ENCODE results near the gene SNX6. TPM values are rescaled to one million over a fixed set of nuclear protein-coding genes. Genes with fewer than 3 reads are reported as not detected.
"Not testable (repeated sequence)": the region's sequence is repeated elsewhere in the genome, so short reads cannot be mapped to it uniquely, and the experiment has no call there.

SNX6 gene
- total RNA-seq (ENCODE audit: insufficient read depth, low replicate concordance) = 129 TPM

DNA sequence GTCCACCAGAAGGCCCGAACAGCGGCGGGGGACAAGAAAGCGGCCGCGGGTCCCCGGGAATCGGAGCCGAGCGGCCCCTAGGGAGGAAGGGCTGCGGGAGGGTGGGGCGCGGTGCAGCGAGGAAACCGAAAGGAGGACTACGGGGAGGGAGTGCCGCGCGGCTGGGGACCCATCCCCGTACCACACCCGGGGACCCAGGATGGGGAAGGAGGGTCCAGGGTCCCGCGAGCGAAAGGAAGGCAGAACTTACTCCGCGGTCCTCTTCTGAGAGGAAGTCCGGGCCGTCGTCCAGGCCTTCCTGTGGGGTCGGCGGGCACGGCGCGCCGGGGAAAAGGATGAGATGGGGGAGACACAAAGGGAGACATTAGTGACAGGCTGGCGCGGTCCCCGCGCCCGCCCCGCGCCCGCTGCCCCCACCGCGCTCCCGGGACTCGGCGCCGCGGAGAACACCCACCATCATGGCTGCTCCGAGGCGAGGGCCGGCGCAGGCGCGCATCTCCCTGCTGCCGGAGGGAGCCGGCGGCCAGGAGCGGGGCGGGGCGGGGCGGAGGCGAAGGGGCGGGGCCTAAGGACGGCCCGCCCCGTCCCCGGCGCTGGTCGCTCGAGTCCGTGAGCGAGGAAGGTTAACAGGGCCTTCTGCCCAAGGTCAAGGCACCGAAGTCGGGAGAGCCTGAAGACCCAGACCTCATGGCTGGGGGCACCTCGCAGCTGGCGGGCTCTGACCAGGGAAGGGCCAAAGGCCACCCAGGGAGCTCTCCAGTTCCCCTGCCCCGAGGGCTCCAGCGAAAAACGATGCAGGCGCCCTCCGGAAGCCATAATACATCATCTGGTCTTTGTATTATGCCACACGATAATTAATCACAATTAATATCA is at the start of gene SNX6:
Gene SNX6, minus strand, starts transcription at position 492 of the 873 bp plus-strand sequence. Its CDS starts 32 bp downstream, at position 460.
- DNase-seq (ENCODE audit: low spot score) = peak; percentile 85

DNA sequence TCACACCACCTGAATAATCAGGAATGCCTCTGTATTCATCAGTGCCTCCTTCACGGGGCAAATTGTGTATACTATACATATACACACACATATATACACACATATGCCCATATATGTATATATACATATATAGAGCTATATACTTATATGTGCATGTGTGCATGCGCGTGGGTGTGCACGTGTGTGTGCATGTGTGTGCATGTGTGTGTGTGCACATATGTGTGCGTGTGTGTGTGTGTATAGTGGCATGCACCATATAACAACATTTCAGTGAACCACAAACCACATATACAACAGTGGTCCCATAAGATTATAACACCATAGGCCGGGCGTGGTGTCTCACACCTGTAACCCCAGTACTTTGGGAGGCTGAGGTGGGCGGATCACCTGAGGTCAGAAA is 48.8 kb upstream of the SNX6 start:
- no peak for DNase-seq (ENCODE audit: low spot score)

DNA sequence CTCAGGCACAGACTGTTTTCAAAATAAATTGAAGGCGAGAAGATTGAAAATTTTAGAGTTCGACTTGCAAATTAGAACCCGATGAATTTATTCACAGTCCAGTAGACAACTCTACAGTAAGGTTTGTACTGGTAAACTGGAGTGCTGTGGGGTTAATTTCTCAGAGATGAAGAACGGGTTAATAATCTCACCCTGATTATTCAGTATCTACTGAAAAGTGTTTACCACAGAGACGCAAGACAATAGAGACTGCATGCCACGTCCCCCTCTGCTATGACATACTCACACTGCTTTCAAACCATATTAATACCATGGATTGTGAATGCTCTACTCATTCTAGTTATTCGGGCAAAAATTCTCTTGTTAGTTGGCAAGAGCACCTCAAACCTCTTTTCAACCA is 48.4 kb upstream of the SNX6 start:
- no peak for DNase-seq (ENCODE audit: low spot score)

DNA sequence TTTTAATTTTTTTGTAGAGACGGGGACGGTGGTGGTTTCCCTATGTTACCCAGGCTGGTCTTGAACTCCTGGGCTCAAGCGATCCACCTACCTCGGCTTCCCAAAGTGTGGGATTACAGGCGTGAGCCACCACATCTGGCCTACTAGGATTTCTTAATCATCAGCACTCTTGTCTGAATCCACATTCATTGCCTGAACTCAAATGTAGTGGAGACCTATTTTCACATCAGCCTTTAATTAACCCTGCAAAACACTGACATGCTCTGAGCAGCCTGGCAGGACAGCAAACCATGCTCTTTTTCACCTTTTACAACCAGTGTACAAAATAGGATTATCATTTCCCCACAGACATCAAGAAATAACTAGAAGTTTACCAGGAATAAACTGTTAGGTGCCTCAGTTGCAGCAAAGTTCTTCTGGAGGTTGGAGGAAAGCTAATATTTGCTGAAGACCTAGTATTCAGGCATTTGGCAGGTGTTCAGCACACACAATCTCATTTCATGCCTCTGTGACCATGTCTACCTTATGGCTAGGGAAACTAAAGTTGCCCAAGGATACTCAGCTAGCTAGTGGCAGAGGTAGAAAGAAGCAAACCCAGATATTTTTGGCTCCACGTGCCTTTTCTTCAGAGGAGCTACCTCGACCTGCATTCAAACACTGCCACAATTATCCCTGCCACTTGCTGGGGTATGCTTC is 46.7 kb upstream of the SNX6 start:
- DNase-seq (ENCODE audit: low spot score) = no peak

DNA sequence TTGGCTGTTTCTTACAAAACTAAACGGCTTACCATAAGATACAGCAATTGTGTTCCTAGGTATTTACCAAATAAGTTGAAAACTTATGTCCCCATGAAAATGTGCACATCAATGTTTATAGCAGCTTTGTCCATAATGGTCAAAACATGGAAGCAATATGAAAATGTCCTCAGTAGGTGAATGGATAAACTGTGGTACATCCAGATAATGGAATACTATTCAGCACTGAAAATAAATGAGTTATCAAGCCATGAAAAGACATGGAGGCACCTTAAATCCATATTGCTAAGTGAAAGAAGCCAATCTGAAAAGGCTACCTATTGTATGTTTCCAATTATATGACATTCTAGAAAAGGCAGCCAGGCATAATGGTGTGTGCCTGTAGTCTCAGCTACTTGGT is 43.8 kb upstream of the SNX6 start:
- no peak for DNase-seq (ENCODE audit: low spot score)

DNA sequence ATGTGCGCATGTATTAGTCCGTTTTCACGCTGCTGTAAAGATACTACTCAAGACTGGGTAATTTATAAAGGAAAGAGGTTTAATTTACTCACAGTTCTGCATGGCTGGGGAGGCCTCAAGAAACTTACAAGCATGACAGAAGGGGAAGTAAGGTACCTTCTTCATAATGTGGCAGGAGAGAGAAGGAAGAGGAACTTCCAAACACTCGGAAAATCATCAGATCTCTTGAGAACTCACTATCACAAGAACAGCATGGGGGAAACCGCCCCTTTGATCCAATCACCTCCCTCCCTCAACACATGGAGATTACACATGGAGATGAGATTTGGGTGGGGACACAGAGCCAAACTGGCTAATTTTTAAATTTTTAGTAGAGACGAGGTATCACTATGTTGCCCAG is 41.8 kb upstream of the SNX6 start:
- DNase-seq (ENCODE audit: low spot score) = no peak

DNA sequence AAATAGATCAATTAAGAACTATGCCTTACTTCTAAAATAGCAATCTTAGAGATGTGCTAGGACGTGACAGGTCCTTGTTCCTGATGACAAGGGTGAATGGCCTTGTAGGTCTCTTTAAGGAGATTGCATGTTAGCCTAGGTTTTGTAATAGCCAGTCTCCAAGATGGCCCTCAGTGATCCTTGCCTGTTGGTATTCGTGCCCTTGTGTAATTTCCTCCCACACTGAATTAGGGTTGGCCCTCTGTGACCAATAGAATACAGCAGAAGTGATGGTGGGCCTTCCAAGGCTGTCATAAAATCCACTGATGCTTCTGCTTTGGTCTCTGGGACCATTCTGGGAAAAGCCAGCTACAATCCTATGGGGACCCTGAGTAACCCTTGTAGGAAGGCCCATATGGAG is 38.2 kb upstream of the SNX6 start:
- no peak for DNase-seq (ENCODE audit: low spot score)

DNA sequence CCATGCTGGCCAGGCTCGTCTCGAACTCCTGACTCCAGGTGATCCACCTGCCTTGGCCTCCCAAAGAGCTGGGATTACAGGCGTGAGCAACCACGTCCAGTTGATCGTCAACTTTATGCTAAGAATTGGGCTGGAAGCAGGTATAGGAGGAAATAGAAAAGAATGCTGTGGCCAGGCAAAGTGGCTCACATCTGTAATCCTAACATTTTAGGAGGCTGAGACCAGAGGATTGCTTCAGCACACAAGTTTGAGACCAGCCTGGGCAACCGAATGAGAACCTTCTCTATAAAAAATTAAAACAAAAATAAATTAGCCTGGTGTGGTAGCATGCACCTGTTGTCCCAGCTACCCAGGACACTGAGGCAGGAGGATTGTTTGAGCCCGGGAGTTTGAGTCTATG is 37.1 kb upstream of the SNX6 start:
- no peak for DNase-seq (ENCODE audit: low spot score)

DNA sequence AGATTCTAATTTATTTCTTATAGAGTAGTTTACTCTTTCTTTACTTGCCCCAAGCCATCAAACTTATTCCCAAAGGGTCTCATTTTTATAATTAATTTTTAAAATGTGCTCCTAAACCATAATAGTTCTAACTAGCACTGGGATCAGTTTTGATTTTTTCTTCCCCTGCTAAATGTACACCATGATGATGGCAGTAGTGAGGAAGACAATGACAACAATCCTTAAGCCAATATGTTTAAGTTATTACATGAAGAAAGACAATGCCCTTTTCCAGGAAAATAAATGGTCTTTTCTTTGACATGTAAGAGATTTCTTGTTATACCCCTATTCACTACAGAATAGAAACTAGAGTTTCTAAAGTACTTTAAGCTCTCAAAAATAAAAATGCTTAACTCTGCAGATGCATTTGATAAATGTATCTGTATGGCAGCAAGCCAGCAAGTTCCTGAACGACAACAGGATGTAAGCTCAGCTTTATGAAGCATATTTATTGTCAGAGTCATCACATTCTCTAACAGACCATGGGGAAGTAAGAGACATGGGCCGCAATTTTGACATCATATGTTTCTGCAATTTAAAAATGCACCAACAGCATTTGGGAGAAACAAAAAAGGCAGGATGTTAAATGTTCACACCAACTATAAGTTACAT is 36.0 kb upstream of the SNX6 start:
- DNase-seq (ENCODE audit: low spot score) = peak; percentile 88

DNA sequence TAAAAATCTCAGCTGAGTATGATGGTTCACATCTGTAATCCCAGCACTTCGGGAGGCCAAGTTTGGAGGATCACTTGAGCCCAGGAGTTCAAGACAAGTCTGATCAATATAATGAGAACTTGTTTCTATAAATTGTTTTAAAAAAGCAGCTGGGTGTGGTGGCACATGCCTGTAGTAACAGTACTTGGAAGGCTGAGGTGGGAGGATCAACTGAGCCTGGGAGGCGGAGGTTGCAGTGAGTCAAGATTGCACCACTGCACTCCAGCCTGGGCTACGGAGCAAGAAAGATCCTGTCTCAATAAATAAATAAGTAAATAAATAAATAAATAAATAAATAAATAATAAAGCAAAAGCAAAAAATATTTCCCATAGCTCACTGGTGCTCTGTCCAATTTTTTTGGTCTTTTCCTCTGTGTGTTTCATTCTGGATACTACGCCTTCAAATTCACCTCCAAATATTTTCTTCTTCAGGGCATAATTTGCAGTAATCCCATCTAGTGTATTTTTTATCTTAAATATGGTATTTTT is 32.7 kb upstream of the SNX6 start:
- no peak for DNase-seq (ENCODE audit: low spot score)

DNA sequence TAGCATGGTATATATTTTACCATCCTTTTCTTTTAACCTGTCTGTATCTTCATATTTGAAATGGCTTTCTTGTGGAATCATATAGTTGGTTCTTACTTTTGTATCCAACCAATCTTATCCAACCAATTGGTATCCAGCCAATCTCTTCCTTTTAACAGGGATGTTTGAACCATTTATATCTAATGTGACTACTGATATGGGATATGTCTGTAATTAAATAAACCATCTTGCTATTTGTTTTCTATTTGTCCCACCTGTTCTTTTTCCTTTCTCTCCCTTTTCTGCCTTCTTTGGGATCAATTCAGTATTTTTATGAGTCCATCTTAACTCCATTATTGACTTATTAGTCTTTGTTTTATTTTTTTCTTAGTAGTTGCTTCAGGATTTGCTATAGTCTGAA is 30.8 kb upstream of the SNX6 start:
- DNase-seq (ENCODE audit: low spot score) = no peak

DNA sequence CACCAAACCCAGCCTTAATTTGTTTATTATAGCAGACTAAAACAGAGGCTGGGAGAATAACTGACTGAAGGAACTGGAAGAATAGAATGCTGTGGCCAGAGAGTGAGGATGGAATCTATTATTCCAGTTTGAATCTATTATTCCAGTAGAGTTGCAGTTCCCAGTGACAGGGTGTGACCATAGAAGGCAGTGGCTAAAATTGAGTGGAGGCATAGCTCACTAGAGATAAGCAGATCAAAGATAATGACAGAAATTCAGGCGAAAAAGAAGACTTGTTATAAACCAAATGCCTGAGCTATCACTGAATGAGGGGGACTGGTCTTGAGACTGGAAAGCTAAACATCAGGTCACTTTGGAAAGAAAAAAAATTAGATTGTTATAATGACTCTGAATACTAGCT is 26.0 kb upstream of the SNX6 start:
- DNase-seq (ENCODE audit: low spot score) = no peak

DNA sequence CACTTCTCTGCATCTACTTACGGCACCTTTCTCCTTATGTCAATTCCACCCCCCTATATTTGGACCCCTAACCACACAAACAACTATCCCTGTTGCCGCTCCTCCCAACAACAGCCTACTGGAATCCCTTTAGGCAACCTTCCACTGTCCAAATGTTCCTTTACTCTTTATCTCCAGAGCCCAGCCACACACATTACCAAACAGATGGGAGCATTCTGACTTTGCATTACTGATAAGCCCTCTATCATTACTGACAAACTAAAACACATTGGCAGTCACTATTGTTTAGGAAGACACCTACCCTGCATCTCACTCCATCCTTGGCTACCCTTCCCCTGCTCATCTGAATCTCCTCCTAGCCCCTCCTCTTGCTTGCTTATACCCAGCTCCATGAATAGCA is 23.1 kb upstream of the SNX6 start:
- DNase-seq (ENCODE audit: low spot score) = not testable (repeated sequence)

DNA sequence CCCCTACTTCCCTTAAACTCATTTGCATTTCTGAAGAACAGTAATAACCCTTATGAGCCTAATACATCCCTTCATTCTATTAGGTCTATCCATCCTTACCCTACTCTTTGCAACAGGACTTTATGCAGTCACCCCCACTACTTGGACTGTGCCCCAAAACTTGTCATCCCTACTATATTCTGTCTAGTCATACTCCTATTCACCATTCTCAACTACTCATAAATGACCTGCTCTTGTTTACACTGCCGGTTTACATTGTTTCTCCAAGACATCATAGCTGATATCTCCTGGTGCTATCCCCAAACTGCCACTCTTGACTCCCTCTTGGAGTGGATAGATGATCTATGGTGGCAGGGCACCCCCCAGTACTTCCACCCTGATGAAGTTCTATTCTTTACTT is 22.4 kb upstream of the SNX6 start:
- not testable (repeated sequence) for DNase-seq (ENCODE audit: low spot score)

DNA sequence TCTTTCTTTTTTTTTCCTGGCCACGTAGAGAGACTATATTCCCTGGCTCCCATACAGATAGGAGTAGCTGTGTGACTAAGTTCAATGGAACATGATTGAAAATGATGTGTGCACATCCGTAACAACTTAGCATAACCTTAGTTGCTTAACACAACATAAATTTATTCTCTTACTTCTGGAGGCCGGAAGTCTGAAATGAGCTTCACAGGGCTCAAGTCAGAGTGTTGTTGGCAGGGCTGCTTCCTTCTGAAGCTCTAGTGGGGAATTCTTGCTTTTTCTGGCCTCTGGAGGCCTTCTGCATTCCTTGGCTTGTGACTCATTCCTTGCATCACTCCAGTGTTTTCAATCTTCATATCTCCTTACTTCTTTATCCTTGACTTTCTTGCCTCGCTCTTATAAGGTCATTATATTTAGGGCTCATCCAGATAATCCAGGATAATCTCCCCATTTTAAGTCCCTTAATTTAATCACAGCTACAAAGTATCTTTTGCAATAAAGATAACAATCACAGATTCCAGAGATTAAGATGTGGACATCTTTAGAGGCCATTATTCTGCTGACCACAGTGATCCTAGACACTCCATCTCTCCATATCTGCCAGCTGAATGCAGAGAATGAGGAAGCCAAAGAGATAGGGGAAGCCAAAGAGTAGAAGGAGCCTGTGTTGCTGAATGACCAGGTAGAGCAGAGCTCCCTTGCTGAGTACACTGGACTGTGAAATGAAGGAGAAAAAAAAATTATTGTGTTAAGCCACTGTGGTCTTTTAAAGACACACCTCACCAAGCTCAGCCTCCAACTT is 21.0 kb upstream of the SNX6 start:
- DNase-seq (ENCODE audit: low spot score) = peak; percentile 59

DNA sequence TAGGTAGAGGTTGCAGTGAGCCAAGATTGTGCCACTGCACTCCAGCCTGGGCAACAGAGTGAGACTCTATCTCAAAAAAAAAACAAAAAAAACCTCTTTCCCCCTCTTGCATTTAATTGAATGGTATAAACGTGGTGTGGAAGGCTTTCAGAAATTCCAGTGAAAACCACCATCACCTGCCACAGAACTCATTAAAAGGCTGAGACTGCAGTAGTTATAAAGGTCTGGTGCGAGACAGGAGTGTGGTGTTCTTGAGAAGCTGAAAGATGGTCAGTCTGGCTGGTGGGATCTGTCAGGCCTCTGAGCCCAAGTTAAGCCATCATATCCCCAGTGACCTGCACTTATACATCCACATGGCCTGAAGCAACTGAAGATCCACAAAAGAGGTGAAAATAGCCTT is 20.1 kb upstream of the SNX6 start:
- not testable (repeated sequence) for DNase-seq (ENCODE audit: low spot score)

DNA sequence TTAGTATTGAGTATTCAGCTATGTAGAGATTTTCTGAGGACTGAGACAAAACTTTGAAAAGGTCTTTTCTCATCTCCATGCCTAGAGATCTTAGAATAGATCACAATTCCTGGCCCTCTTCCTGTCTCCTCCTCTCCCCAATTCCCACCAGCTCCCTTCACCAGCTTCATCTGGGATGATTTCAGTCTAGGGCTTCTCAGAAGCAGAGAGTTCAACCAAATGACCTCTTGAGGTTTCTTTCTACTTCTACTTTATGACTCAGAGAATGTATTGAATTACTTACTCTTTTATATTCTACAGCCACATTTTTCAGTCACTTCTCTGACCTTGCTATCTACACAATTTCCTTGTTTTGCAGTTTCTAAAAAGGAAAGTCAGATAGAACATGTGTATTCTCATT is 19.4 kb upstream of the SNX6 start:
- DNase-seq (ENCODE audit: low spot score) = no peak

DNA sequence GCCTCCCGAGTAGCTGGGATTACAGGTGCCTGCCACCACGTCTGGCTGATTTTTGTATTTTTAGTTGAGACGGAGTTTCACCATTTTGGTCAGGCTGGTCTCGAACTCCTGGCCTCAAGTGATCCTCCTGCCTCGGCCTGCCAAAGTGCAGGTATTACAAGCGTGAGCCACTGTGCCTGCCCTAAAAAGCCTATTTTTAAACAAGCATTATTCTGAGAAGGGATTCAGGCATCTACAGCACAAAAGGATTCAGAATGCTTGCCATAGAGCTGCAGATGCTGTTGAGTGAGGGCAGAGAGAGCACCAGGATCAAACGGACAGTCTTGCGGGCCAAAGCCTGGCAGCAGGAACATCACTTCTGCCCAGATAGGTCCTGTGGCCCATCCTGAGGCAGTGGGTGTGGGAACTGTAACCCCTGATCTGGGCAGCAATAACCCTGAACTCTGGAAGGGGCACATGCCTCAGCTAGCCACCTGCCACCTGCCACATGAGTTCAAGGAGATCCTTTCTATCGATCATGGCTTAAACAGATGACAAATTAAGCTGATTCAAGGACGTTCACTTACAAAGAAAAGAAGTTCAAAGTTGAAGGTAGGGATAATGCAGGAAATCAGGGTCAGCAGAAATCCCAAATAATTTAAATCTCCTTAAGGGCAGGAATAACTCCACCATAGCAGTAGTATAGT is 16.8 kb upstream of the SNX6 start:
- no peak for DNase-seq (ENCODE audit: low spot score)

DNA sequence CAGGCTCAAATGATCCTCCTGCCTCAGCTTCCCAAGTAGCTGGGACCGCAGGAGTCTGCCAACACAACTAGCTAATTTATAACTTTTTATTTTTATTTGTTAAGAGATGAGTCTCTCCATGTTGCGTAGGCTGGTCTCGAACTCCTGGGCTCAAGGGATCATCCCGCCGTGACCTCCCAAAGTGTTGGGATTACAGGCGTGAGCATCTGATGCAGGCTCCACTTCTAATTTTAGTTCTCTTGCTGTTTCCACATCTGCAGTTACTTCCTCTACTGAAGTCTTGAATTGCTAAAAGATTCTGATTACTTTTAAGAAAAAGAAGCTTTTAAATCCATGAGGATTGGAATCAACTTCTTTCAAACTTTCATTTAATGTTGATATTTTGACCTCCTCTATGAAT is 13.4 kb upstream of the SNX6 start:
- no peak for DNase-seq (ENCODE audit: low spot score)

DNA sequence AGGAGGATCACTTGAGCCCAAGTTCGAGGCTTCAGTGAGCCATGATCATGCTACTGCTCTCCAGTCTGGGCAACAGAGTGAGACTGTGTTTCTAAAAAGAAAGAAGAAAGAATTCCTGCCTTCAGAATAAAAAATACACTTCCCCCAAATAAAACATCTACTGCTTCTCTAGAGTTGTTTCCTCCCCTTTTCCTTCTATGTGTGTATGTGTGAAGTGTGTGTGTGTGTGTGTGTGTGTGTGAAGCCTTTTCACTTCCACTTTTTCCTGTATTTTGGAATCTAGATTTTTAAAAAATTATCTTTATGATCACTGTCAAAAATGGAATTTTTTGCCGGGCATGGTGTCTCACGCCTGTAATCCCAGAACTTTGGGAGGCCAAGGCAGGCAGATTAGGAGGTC is 12.6 kb upstream of the SNX6 start:
- DNase-seq (ENCODE audit: low spot score) = no peak

DNA sequence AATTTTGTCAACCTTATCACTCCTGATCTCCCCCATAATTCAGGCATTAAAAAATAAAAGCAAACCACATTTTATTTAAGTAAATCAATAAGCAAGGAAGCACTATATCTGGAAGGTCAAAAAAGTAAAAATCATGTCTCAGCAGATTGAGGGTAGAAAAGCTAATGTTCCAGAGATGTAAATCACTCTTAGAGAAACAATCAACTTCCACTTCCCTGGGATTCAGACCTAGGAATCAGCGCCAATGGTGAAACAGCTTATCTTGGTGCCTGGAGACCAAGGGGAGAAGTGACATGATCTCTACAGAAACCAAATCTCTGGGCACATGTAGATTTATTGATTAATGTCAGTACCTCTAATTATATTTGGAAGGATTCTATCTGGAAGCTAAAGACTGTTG is 10.9 kb upstream of the SNX6 start:
- DNase-seq (ENCODE audit: low spot score) = no peak

Data from umbilical cord (tissue), 2 donors.